ENCODE data around the gene TLX2. TPM values are rescaled to one million over a fixed set of nuclear protein-coding genes. Genes with fewer than 3 reads are reported as not detected.

The TLX2 gene
- total and polyA plus RNA-seq, 2 of the 13 experiments (the other 11 are each of a cell fraction or from before 2014, with no cell fraction given) = 0.05 to 0.20 TPM

- no peak for TF ChIP-seq NFAT5 (CRISPR knock-in tag; IDR thresholded peaks at IDR 0.05)
- no peak for TF ChIP-seq ZFP36 (IDR thresholded peaks at IDR 0.05; ENCODE audit: borderline replicate concordance, low read depth, low read length, partially characterized antibody)
- no peak for TF ChIP-seq ZFP82 (CRISPR knock-in tag; IDR thresholded peaks at IDR 0.05; ENCODE audit: borderline replicate concordance)
- TF ChIP-seq FOXP4 (CRISPR knock-in tag; IDR thresholded peaks at IDR 0.05) = peak; percentile 36; the same call in 1 of the 2 replicates
- no peak for TF ChIP-seq SYNCRIP (IDR thresholded peaks at IDR 0.05; ENCODE audit: insufficient read depth, low read depth, low read length)
- TF ChIP-seq ZNF337 (CRISPR knock-in tag; IDR thresholded peaks at IDR 0.05; ENCODE audit: borderline replicate concordance, low read depth) = no peak
- no peak for TF ChIP-seq ATF6 (CRISPR knock-in tag; conservative IDR thresholded peaks at IDR 0.05)
- peak; percentile 29; the same call in 1 of the 2 replicates for TF ChIP-seq TCF7 (IDR thresholded peaks at IDR 0.05; ENCODE audit: low read depth)
- no peak for TF ChIP-seq ZBTB37 (CRISPR knock-in tag; IDR thresholded peaks at IDR 0.05)
- no peak for TF ChIP-seq FOSL1 (CRISPR knock-in tag; IDR thresholded peaks at IDR 0.05; ENCODE audit: borderline replicate concordance)
- TF ChIP-seq YEATS4 (CRISPR knock-in tag; IDR thresholded peaks at IDR 0.05; ENCODE audit: borderline replicate concordance) = peak; percentile 87
- no peak; the same call in 1 of the 2 replicates for TF ChIP-seq ZNF33B (CRISPR knock-in tag; IDR thresholded peaks at IDR 0.05)
- TF ChIP-seq MIXL1 (CRISPR knock-in tag; IDR thresholded peaks at IDR 0.05) = peak; percentile 75; the same call in 1 of the 2 replicates
- TF ChIP-seq KLF12 (CRISPR knock-in tag; IDR thresholded peaks at IDR 0.05; ENCODE audit: borderline replicate concordance) = peak; percentile 55; the same call in 1 of the 2 replicates
- TF ChIP-seq ZNF580 (CRISPR knock-in tag; IDR thresholded peaks at IDR 0.05; ENCODE audit: borderline replicate concordance, low read depth) = no peak; the same call in 1 of the 2 replicates
- no peak for TF ChIP-seq ZNF549 (CRISPR knock-in tag; IDR thresholded peaks at IDR 0.05)
- TF ChIP-seq ZFP41 (CRISPR knock-in tag; IDR thresholded peaks at IDR 0.05; ENCODE audit: borderline replicate concordance) = no peak
Observed at GRCh38 chr2:74525717-74526648, 11.7 kb downstream of the TLX2 start, which contains the start of gene DQX1 (continued).

Data from HepG2 (cell line).